SK-N-SH (cell line): ENCODE measurements around the gene PDF. TPM values are rescaled to one million over a fixed set of nuclear protein-coding genes. Genes with fewer than 3 reads are reported as not detected.
"Not testable (repeated sequence)": the region's sequence is repeated elsewhere in the genome, so short reads cannot be mapped to it uniquely, and the experiment has no call there.

Source experiments
- CTCF ChIA-PET: fragments of 300-600, 350-600 bp; formaldehyde crosslinking; extraction: SDS; loops from one replicate; lab custom pipeline; 2021; lab: Yijun Ruan, JAX
- POLR2A ChIA-PET: fragments of 350-600 bp; sonication (Branson Sonifier 250); formaldehyde crosslinking; extraction: SDS; loops from one replicate; lab custom pipeline; 2020; ENCODE audit warnings: antibody characterized with exemption, inconsistent platforms; lab: Yijun Ruan, JAX
- DNase-seq: peaks from one replicate; pipeline ENCODE4 v3.0.0; 2012
- H2AFZ ChIP-seq: fragments of 200-600 bp; sonication (generic); 2 replicates; pipeline ENCODE4 v1.8.1; 2016; ENCODE audit warnings: antibody characterized with exemption, mild to moderate bottlenecking, low read depth
- H3F3A ChIP-seq: fragments of 200-600 bp; sonication (generic); replicated peaks from 2 replicates; pipeline ENCODE3; 2016; ENCODE audit warnings: antibody characterized with exemption, mild to moderate bottlenecking; ENCODE audit not compliant: insufficient read depth
- H3K27ac ChIP-seq, 2 experiments: fragments of 200-500 bp in 1 of 2; fragments of 200-600 bp in 1 of 2; sonication (Bioruptor generic) in 1 of 2; sonication (generic), shearing (Covaris generic) in 1 of 2; 2 replicates each; pipeline versions ENCODE4 v1.5.1 to v1.6.1; 2014 to 2016; ENCODE audit warnings: low read depth in 2 of 2, inconsistent platforms in 1 of 2, low read length in 1 of 2, mild to moderate bottlenecking in 1 of 2, mixed read lengths in 1 of 2
- H3K27me3 ChIP-seq: fragments of 200-600 bp; sonication (generic), shearing (Covaris generic); 2 replicates; pipeline ENCODE4 v1.6.1; 2016; ENCODE audit warnings: mixed run types; ENCODE audit not compliant: insufficient read depth
- H3K36me3 ChIP-seq, 2 experiments: fragments of 200-500 bp in 1 of 2; fragments of 200-600 bp in 1 of 2; sonication (Bioruptor generic) in 1 of 2; sonication (generic) in 1 of 2; replicated peaks in 1 of 2; 2 replicates each; pipeline versions ENCODE3 to v1.5.1; 2014 to 2016; ENCODE audit warnings: low read length in 1 of 2, mild to moderate bottlenecking in 1 of 2; ENCODE audit not compliant: insufficient read depth in 2 of 2, control insufficient read depth in 1 of 2
- H3K4me1 ChIP-seq, 2 experiments: fragments of 200-500 bp in 1 of 2; fragments of 200-600 bp in 1 of 2; sonication (Bioruptor generic) in 1 of 2; sonication (generic), shearing (Covaris generic) in 1 of 2; 2 replicates each; pipeline versions ENCODE4 v1.5.1 to v1.6.1; 2014 to 2016; ENCODE audit warnings: low read depth in 1 of 2, low read length in 1 of 2, mixed run types in 1 of 2; ENCODE audit not compliant: insufficient read depth in 2 of 2, control insufficient read depth in 1 of 2
- H3K4me2 ChIP-seq: fragments of 200-600 bp; sonication (generic), shearing (Covaris generic); 2 replicates; pipeline ENCODE4 v1.6.1; 2017; ENCODE audit warnings: mixed run types
- H3K4me3 ChIP-seq, 2 experiments: fragments of 200-500 bp in 1 of 2; fragments of 200-600 bp in 1 of 2; sonication (Bioruptor generic) in 1 of 2; sonication (generic), shearing (Covaris generic) in 1 of 2; 2 replicates each; pipeline versions ENCODE4 v1.5.1 to v1.8.1; 2014 to 2016; ENCODE audit warnings: low read depth in 2 of 2, inconsistent platforms in 1 of 2, low read length in 1 of 2, mild to moderate bottlenecking in 1 of 2, mixed read lengths in 1 of 2, moderate library complexity in 1 of 2
- H3K79me2 ChIP-seq: fragments of 200-600 bp; sonication (generic); 2 replicates; pipeline ENCODE4 v1.8.1; 2017; ENCODE audit warnings: mild to moderate bottlenecking; ENCODE audit not compliant: insufficient read depth
- H3K9ac ChIP-seq: fragments of 200-600 bp; sonication (generic); 2 replicates; pipeline ENCODE4 v1.6.1; 2017; ENCODE audit warnings: mixed run types
- H3K9me2 ChIP-seq: fragments of 200-600 bp; sonication (generic); 2 replicates; pipeline ENCODE4 v1.6.1; 2017; ENCODE audit warnings: mixed run types
- H3K9me3 ChIP-seq: fragments of 200-600 bp; sonication (generic); 2 replicates; pipeline ENCODE4 v1.6.1; 2017; ENCODE audit warnings: mixed run types, mild to moderate bottlenecking, moderate library complexity
- H4K20me1 ChIP-seq: fragments of 200-600 bp; sonication (generic); 2 replicates; pipeline ENCODE4 v1.6.1; 2017; ENCODE audit warnings: mild to moderate bottlenecking, mixed run types; ENCODE audit not compliant: insufficient read depth
- CHD2 ChIP-seq: fragments of 150-350 bp; IDR thresholded peaks from 2 replicates; pipeline ENCODE4 v1.6.1; 2018; ENCODE audit warnings: low read length; ENCODE audit not compliant: partially characterized antibody
- MXI1 ChIP-seq: IDR thresholded peaks from 2 replicates; pipeline ENCODE4 v1.6.1; 2012; ENCODE audit warnings: mild to moderate bottlenecking, low read depth, low read length, improper control_type of control experiment
- RCOR1 ChIP-seq: fragments of 150-350 bp; IDR thresholded peaks from 2 replicates; pipeline ENCODE4 v1.6.1; 2017; ENCODE audit warnings: antibody characterized with exemption, low read length
- REST ChIP-seq: IDR thresholded peaks from 2 replicates; pipeline ENCODE4 v1.6.1; 2012; ENCODE audit warnings: mild to moderate bottlenecking, low read depth, low read length, moderate library complexity
- RXRA ChIP-seq: IDR thresholded peaks from 2 replicates; pipeline ENCODE4 v1.4.0; 2012; ENCODE audit warnings: low read depth, mild to moderate bottlenecking, borderline replicate concordance
- TAF1 ChIP-seq: IDR thresholded peaks from 2 replicates; pipeline ENCODE4 v1.6.1; 2012; ENCODE audit warnings: low read depth, mild to moderate bottlenecking, low read length, moderate library complexity, borderline replicate concordance
- TCF12 ChIP-seq: IDR thresholded peaks from 2 replicates; pipeline ENCODE4 v1.4.0; 2012
- USF1 ChIP-seq: IDR thresholded peaks from 2 replicates; pipeline ENCODE4 v1.4.0; 2012; ENCODE audit warnings: low read depth, borderline replicate concordance
- WGBS: methylation state at CpG from one replicate; pipeline ENCODE4 v1.1.6; 2017; ENCODE audit warnings: low lambda C conversion rate; 5-methylcytosine and 5-hydroxymethylcytosine counted together
- polyA plus RNA-seq, 3 experiments: library from polyadenylated mRNA; depleted of rRNA; stranded (reverse); fragments of >200 nt; gene quantifications; 2 replicates each; pipeline ENCODE4 v1.2.3, GENCODE V29; 2012

The PDF gene
- polyA plus RNA-seq, 1 of the 3 experiments (the other 2 are of a cell fraction): 22.0 TPM

- no peak for TF ChIP-seq MXI1
- no peak for TF ChIP-seq USF1
- Histone ChIP-seq H2AFZ (no peak overlapping the region), H3K27ac (no peak overlapping the region), H3K4me3 (no peak overlapping the region), H3K9me2 (no peaks in the 10 kb centered on the region), H3K27me3 (no peaks in the 10 kb centered on the region), H4K20me1 (no peaks in the 10 kb centered on the region), H3K36me3 (peaks cover 25 to 45% of the 10 kb centered on the region in 2 experiments), H3F3A (peaks cover 6% of the 10 kb centered on the region), H3K9me3 (no peaks in the 10 kb centered on the region), H3K4me2 (no peak overlapping the region), H3K79me2 (no peaks in the 10 kb centered on the region), H3K9ac (no peak overlapping the region), H3K4me1 (no peaks in the 10 kb centered on the region)
- POLR2A ChIA-PET: interaction anchor here (1.2 kb wide), 1 partner anchor 11 kb away, joined by 3 read pairs; no protein-coding TSS in a partner anchor
- CTCF ChIA-PET: interaction anchor here (1.0 to 1.6 kb wide), 4 partner anchors 9 to 15 kb away, joined by 3 read pairs; no protein-coding TSS in a partner anchor
- DNase-seq: no peak
- 83% methylated on average over 1 of the region's 1 CpG for WGBS
These were observed 29.2 kb downstream of the PDF start for GRCh38 chr16:69301187-69301586.

GRCh38 chr16:69298261-69298660 lies 32.1 kb downstream of the PDF start:
- Histone ChIP-seq H3K27me3 (no peaks in the 10 kb centered on the region), H3K27ac (no peak overlapping the region)
- POLR2A ChIA-PET: no interaction called here
- TF ChIP-seq TCF12 (no peak), RXRA (no peak), CHD2 (no peak), RCOR1 (no peak), TAF1 (no peak), REST (no peak)
- TF ChIP-seq, all 33 proteins: peak for 0
- H3K79me2 ChIP-seq: 0 out of 2 replicates have a peak, but pooled peaks cover 6% of the 10 kb centered on the region
- H3K9me3 ChIP-seq: no peaks in the 10 kb centered on the region
- peaks cover 18 to 44% of the 10 kb centered on the region in 2 experiments for H3K36me3 ChIP-seq
- H2AFZ ChIP-seq: no peak overlapping the region
- H4K20me1 ChIP-seq: no peaks in the 10 kb centered on the region
- WGBS: 99% methylated on average over 4 of the region's 4 CpGs
- no peak for DNase-seq
- no peaks in the 10 kb centered on the region for H3F3A ChIP-seq
- CTCF ChIA-PET: interaction anchor here (0.9 kb wide), 1 partner anchor 146 kb away, joined by 3 read pairs; no protein-coding TSS in a partner anchor
- no peaks in the 10 kb centered on the region for H3K4me1 ChIP-seq
- no peaks in the 10 kb centered on the region for H3K9me2 ChIP-seq
- no peak overlapping the region for H3K4me3 ChIP-seq
- no peak overlapping the region for H3K4me2 ChIP-seq
- no peak overlapping the region for H3K9ac ChIP-seq

- H3K9me2 ChIP-seq, H3K79me2 ChIP-seq, H3K9me3 ChIP-seq, H3K9ac ChIP-seq, H3K4me1 ChIP-seq, H3K4me2 ChIP-seq, H2AFZ ChIP-seq, DNase-seq, POLR2A ChIA-PET, H3F3A ChIP-seq, H3K27me3 ChIP-seq, H3K27ac ChIP-seq, H4K20me1 ChIP-seq, H3K4me3 ChIP-seq: not testable (repeated sequence)
- CTCF ChIA-PET: interaction anchor here (1.0 to 3.7 kb wide), 3 partner anchors 8 to 147 kb away, joined by 3 to 19 read pairs (median 5); partner anchors contain the start of gene VPS4A
- 95% methylated on average over 7 of the region's 7 CpGs for WGBS
- peaks cover 18 to 39% of the 10 kb centered on the region in 2 experiments for H3K36me3 ChIP-seq
These were observed 33.6 kb downstream of the PDF start for GRCh38 chr16:69296771-69297170.
